Spinal cord (tissue), 10 donors: ENCODE results near the gene ACMSD. TPM values are rescaled to one million over a fixed set of nuclear protein-coding genes. Genes with fewer than 3 reads are reported as not detected.
A peak's percentile ranks its signal among the peaks of the same experiment; 100 is the strongest.

ENCODE experiments used
- DNase-seq, 6 donors: peaks; one replicate each; pipeline versions ENCODE4 v3.0.0 to v3.0.0-alpha.2; 2013 to 2015; ENCODE audit warnings: low spot score in 6 of 6, low read depth in 4 of 6
- H3K27ac ChIP-seq: one replicate; pipeline ENCODE4 v1.5.1; 2013; ENCODE audit warnings: low read depth, low read length, control low read depth
- H3K27me3 ChIP-seq: one replicate; pipeline ENCODE4 v1.6.1; 2013; ENCODE audit warnings: low read length; ENCODE audit not compliant: control insufficient read depth, insufficient read depth
- H3K36me3 ChIP-seq: one replicate; pipeline ENCODE4 v1.6.1; 2013; ENCODE audit warnings: low read length; ENCODE audit not compliant: control insufficient read depth, insufficient read depth
- H3K4me1 ChIP-seq: one replicate; pipeline ENCODE4 v1.6.1; 2013; ENCODE audit warnings: low read length; ENCODE audit not compliant: control insufficient read depth, insufficient read depth
- H3K4me3 ChIP-seq: one replicate; pipeline ENCODE4 v1.5.1; 2013; ENCODE audit warnings: low read depth, low read length, control low read depth
- H3K9me3 ChIP-seq: one replicate; pipeline ENCODE4 v1.6.1; 2013; ENCODE audit warnings: low read length; ENCODE audit not compliant: control insufficient read depth, insufficient read depth
- WGBS: methylation state at CpG from one replicate; pipeline ENCODE4 v1.1.5; 2013; ENCODE audit warnings: missing lambda C conversion rate; ENCODE audit not compliant: insufficient coverage; 5-methylcytosine and 5-hydroxymethylcytosine counted together
- polyA plus RNA-seq, 2 donors: library from polyadenylated mRNA; unstranded; fragments of 120-200 nt; gene quantifications; one replicate each; pipeline ENCODE4 v1.2.1, GENCODE V29; 2013; ENCODE audit not compliant: insufficient read length in 2 of 2
- total RNA-seq, 2 donors: library from RNA; depleted of rRNA in 1 of 2; stranded (reverse); fragments of 120-200 nt in 1 of 2; fragments of >200 nt in 1 of 2; gene quantifications; one replicate each; pipeline versions ENCODE4 v1.2.3 to v1.2.4, GENCODE V29; 2013 to 2014
- donor health status: healthy.

The ACMSD gene
- total and polyA plus RNA-seq, 4 donors = 0.40 to 1.1 TPM; not detected in 2

- Histone ChIP-seq H3K27ac (no peak overlapping the region), H3K27me3 (no peaks in the 10 kb centered on the region), H3K9me3 (no peaks in the 10 kb centered on the region), H3K36me3 (peaks cover 3% of the 10 kb centered on the region), H3K4me1 (no peaks in the 10 kb centered on the region), H3K4me3 (no peak overlapping the region)
- WGBS = 89% methylated on average over 19 of the region's 20 CpGs
- DNase-seq = no peak
Measured at GRCh38 chr2:134863446-134863845, 25.0 kb downstream of the ACMSD start.

- peak in 1 of 6 donors; percentile 79 for DNase-seq
- peaks cover 3% of the 10 kb centered on the region for H3K36me3 ChIP-seq
- no peaks in the 10 kb centered on the region for H3K4me1 ChIP-seq
- WGBS = 63% methylated on average over 2 of the region's 5 CpGs
- H3K27me3 ChIP-seq = no peaks in the 10 kb centered on the region
- no peak overlapping the region for H3K27ac ChIP-seq
- H3K9me3 ChIP-seq = no peaks in the 10 kb centered on the region
- H3K4me3 ChIP-seq = no peak overlapping the region
Measured at GRCh38 chr2:134865067-134865787, 26.8 kb downstream of the ACMSD start.

GRCh38 chr2:134866498-134867099 lies 28.2 kb downstream of the ACMSD start:
- H3K27me3 ChIP-seq = no peaks in the 10 kb centered on the region
- DNase-seq = no peak
- WGBS = no CpG with 5 or more reads among the region's 1 CpG
- H3K36me3 ChIP-seq = peaks cover 3% of the 10 kb centered on the region
- H3K4me1 ChIP-seq = no peaks in the 10 kb centered on the region
- H3K27ac ChIP-seq = no peak overlapping the region
- no peaks in the 10 kb centered on the region for H3K9me3 ChIP-seq
- H3K4me3 ChIP-seq = no peak overlapping the region

- 80% methylated on average over 8 of the region's 8 CpGs for WGBS
- Histone ChIP-seq H3K9me3 (no peaks in the 10 kb centered on the region), H3K27me3 (no peaks in the 10 kb centered on the region), H3K27ac (no peak overlapping the region), H3K36me3 (no peaks in the 10 kb centered on the region), H3K4me3 (no peak overlapping the region), H3K4me1 (no peaks in the 10 kb centered on the region)
- peak in 2 of 6 donors; percentile 10 for DNase-seq
Measured at GRCh38 chr2:134869946-134870736, 31.7 kb downstream of the ACMSD start.

- H3K4me3 ChIP-seq = no peak overlapping the region
- no peaks in the 10 kb centered on the region for H3K27me3 ChIP-seq
- DNase-seq = no peak
- no peaks in the 10 kb centered on the region for H3K4me1 ChIP-seq
- no peaks in the 10 kb centered on the region for H3K36me3 ChIP-seq
- WGBS = no CpG with 5 or more reads among the region's 2 CpGs
- no peaks in the 10 kb centered on the region for H3K9me3 ChIP-seq
- no peak overlapping the region for H3K27ac ChIP-seq
Measured at GRCh38 chr2:134873152-134873551, 34.7 kb downstream of the ACMSD start.

- H3K27me3 ChIP-seq = no peaks in the 10 kb centered on the region
- H3K36me3 ChIP-seq = no peaks in the 10 kb centered on the region
- no CpG with 5 or more reads among the region's 1 CpG for WGBS
- no peak overlapping the region for H3K4me3 ChIP-seq
- H3K4me1 ChIP-seq = no peaks in the 10 kb centered on the region
- DNase-seq = no peak
- no peak overlapping the region for H3K27ac ChIP-seq
- no peaks in the 10 kb centered on the region for H3K9me3 ChIP-seq
Measured at GRCh38 chr2:134875309-134875708, 36.9 kb downstream of the ACMSD start.

- Histone ChIP-seq H3K27me3 (no peaks in the 10 kb centered on the region), H3K4me3 (no peak overlapping the region), H3K27ac (no peak overlapping the region), H3K9me3 (no peaks in the 10 kb centered on the region), H3K4me1 (no peaks in the 10 kb centered on the region), H3K36me3 (no peaks in the 10 kb centered on the region)
- DNase-seq = no peak
Measured at GRCh38 chr2:134882773-134883172, 44.4 kb downstream of the ACMSD start.

GRCh38 chr2:134883552-134884293 lies 45.3 kb downstream of the ACMSD start:
- DNase-seq = no peak
- no CpG with 5 or more reads among the region's 3 CpGs for WGBS

GRCh38 chr2:134884435-134884834 lies 46.0 kb downstream of the ACMSD start:
- H3K9me3 ChIP-seq = no peaks in the 10 kb centered on the region
- no peaks in the 10 kb centered on the region for H3K27me3 ChIP-seq
- H3K4me1 ChIP-seq = no peaks in the 10 kb centered on the region

More at GRCh38 chr2:134883552-134884293, 45.3 kb downstream of the ACMSD start:
- Histone ChIP-seq H3K27me3 (no peaks in the 10 kb centered on the region), H3K4me3 (no peak overlapping the region), H3K4me1 (no peaks in the 10 kb centered on the region), H3K36me3 (no peaks in the 10 kb centered on the region), H3K9me3 (no peaks in the 10 kb centered on the region), H3K27ac (no peak overlapping the region)

More at GRCh38 chr2:134884435-134884834, 46.0 kb downstream of the ACMSD start:
- no peaks in the 10 kb centered on the region for H3K36me3 ChIP-seq
- peak in 1 of 6 donors; percentile 9 for DNase-seq
- no peak overlapping the region for H3K27ac ChIP-seq
- H3K4me3 ChIP-seq = no peak overlapping the region
